Activated CD4-positive, alpha-beta T cell treated with anti-CD3 and anti-CD28 coated beads, Interleukin-10, Interleukin-2, amounts not matched to agents 100 ng/mL and 50 ng/mL, durations not matched to agents 16 hours and 8 hours (primary cell): ENCODE data around the gene ZFP36.
A peak's percentile ranks its signal among the peaks of the same experiment; 100 is the strongest.

Experiments
- DNase-seq: peaks from one replicate; pipeline ENCODE4 v3.0.0-alpha.2; 2020

Gene ZFP36

DNA sequence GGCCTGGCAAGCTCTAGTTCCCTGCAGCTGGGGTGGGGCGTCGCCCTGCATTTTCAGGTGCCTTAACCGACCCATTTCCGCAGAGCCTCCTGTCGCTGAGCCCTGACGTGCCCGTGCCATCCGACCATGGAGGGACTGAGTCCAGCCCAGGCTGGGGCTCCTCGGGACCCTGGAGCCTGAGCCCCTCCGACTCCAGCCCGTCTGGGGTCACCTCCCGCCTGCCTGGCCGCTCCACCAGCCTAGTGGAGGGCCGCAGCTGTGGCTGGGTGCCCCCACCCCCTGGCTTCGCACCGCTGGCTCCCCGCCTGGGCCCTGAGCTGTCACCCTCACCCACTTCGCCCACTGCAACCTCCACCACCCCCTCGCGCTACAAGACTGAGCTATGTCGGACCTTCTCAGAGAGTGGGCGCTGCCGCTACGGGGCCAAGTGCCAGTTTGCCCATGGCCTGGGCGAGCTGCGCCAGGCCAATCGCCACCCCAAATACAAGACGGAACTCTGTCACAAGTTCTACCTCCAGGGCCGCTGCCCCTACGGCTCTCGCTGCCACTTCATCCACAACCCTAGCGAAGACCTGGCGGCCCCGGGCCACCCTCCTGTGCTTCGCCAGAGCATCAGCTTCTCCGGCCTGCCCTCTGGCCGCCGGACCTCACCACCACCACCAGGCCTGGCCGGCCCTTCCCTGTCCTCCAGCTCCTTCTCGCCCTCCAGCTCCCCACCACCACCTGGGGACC lies 1.2 kb downstream of the ZFP36 start:
- peak; percentile 83 for DNase-seq

DNA sequence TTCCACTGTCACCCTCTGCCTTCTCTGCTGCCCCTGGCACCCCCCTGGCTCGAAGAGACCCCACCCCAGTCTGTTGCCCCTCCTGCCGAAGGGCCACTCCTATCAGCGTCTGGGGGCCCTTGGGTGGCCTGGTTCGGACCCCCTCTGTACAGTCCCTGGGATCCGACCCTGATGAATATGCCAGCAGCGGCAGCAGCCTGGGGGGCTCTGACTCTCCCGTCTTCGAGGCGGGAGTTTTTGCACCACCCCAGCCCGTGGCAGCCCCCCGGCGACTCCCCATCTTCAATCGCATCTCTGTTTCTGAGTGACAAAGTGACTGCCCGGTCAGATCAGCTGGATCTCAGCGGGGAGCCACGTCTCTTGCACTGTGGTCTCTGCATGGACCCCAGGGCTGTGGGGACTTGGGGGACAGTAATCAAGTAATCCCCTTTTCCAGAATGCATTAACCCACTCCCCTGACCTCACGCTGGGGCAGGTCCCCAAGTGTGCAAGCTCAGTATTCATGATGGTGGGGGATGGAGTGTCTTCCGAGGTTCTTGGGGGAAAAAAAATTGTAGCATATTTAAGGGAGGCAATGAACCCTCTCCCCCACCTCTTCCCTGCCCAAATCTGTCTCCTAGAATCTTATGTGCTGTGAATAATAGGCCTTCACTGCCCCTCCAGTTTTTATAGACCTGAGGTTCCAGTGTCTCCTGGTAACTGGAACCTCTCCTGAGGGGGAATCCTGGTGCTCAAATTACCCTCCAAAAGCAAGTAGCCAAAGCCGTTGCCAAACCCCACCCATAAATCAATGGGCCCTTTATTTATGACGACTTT lies 2.0 kb downstream of the ZFP36 start:
- DNase-seq = peak; percentile 26

GRCh38 chr19:39409208-39410016 lies 2.8 kb downstream of the ZFP36 start:
- DNase-seq = peak; percentile 87

DNA sequence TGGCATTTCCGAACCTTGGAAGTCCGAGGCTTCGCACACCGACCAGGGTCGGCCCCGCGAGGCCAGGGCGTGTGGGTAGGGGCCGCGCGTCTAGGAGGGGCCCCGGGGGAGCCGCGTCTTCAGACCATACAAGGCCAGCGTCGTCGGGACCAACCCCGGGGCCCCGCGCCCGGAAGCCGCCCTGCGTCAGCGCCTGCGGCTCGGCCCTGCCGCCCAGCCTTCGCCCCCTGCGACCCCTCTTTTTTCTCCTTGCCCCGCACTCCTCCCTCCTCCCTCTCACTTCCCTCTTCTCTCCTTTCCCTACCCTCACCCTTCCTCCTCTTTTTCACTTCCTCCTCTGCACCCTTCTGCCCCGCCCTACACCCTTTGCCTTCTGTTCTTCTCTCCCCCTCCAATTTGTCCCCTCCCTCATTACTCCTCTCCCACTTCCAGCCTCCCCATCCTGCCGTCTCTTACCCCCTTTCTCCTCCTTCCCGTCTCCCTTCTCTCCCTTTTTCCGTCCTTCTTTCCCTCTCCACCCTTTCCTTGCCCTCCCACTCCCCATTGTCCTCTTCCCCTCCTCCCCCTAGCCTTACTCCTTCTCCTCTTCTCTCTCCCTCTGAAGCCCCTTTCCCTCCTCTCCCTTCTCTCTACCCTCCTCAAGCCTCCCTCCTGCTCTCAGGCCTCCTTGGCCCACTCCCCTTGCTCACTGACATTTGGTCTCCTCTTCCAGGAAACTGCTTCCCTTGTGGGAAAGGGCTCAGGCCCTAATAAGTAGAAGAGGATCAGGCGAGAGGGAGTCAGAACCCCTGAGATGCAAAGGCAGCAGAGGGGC lies 3.6 kb downstream of the ZFP36 start:
- DNase-seq = peak; percentile 72

GRCh38 chr19:39410831-39411080 lies 4.1 kb downstream of the ZFP36 start:
- DNase-seq = no peak

- DNase-seq = no peak
Measured at GRCh38 chr19:39411081-39411831, 4.6 kb downstream of the ZFP36 start.

- DNase-seq = peak; percentile 93
Measured at GRCh38 chr19:39411832-39412099, 5.1 kb downstream of the ZFP36 start.

- DNase-seq = peak; percentile 99
Measured at GRCh38 chr19:39412100-39412866, 5.6 kb downstream of the ZFP36 start, which contains the start of gene PLEKHG2. Gene PLEKHG2 (plus strand): TSS chr19:39412669. CDS start chr19:39414087, 1,418 bp downstream.

- DNase-seq = no peak
Measured at GRCh38 chr19:39412867-39413271, 6.2 kb downstream of the ZFP36 start.

- DNase-seq = no peak
Measured at GRCh38 chr19:39413272-39413910, 6.7 kb downstream of the ZFP36 start.

DNA sequence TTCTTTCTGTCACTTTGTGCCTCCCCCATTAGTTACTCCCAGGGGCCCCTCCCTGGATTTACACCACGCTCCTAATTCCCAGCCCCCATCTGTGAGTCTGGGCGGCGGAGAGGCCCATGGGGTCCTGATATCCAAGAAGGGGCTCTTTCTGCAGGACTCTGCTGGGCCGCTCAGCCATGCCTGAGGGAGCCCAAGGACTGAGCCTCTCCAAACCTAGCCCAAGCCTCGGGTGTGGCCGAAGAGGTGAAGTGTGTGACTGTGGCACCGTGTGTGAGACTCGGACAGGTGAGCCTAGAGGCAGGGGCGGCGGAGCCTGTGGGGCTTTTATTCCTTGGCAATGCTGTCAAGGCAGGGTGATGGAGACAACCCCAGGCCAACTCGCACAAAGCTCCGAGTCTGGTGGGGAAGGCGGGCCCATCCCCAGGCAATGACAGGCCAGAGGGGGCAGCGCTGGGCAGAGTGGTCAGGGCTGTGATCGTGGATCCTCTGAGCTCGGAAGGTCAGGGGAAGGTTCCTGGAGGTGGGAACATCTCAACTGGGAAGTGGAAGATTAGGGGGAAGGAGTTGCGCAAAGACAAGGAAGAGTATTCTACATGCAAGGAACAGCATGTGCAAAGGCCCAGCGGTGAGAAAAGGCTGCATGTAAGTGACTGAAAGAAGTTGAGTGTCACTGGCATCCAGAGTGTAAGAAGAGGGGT lies 7.4 kb downstream of the ZFP36 start:
- no peak for DNase-seq

DNA sequence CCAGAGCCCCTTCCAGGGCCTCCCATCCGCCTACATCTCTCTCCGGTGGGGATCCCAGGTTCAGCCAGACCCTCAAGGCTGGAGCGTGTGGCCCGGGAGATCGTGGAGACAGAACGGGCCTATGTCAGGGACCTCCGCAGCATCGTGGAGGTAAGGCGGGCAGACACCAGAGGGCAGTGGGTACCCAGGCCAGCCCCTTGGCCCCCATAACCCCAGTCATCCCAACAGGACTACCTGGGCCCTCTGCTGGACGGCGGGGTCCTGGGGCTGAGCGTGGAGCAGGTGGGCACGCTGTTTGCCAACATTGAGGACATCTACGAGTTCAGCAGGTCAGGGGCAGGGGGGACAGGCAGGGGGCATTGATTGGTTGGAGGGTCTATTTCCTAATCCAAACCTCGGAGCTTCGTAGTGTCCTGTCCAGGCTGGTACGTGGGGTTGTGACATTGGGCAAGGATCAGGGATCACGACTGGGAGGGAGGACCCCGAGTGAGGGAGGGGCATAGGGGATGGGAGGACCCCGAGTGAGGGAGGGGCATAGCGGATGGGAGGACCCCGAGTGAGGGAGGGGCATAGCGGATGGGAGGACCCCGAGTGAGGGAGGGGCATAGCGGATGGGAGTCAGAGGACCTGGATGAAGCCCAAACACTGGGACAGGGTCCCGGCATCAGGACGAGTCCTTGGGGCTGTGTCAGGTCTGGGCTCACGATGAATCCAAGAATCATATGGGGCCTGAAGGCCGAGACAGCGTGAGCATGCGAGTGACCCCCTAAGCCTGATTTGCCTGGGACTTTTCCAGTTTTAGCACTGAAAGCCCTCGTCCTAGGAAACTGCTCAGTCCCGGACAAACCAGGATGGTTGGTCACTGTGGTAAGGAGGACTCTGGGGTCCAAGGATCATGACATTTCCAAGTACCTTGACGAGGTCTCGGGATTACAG lies 8.7 kb downstream of the ZFP36 start:
- DNase-seq = no peak

DNA sequence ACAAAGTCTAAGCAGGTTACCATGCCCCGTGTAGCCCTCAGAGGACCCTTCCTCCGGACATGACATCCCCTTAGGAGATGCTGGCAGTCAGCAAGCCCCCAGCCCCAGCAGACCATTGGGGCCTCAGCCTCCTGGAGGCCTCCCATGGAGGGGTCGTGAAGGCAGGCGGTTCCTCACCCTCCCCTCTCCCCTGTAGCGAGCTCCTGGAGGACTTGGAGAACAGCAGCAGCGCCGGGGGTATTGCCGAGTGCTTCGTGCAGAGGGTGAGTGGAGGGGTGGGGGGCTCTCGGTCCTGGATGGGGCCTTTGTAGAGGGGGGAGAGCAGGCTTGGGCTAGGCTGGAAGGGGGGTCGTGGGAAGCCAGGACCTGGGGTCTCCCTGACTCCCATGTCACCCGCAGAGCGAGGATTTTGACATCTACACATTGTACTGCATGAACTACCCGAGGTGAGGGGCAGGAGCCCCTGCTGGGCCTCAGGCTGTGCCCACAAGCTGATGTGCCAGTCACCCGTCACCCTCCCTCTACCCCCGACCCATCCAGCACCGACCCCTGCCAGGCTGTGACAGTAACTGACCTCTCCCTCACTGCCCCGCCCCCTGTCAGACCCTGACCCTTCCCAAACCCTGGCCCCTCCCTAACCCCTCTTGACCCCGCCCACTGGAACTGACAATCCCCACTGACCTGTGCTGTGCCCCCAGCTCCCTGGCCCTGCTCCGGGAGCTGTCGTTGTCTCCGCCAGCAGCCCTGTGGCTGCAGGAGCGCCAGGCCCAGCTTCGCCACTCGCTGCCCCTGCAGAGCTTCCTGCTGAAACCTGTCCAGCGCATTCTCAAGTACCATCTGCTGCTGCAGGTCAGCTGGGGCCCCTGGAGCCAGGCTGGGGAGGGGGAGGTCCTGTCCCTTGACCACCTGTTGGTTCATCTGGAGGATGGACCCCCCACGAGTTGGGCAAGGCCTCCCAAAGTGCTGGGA lies 9.8 kb downstream of the ZFP36 start:
- DNase-seq = no peak

- DNase-seq = no peak
Measured at GRCh38 chr19:39417463-39418181, 11.0 kb downstream of the ZFP36 start.

DNA sequence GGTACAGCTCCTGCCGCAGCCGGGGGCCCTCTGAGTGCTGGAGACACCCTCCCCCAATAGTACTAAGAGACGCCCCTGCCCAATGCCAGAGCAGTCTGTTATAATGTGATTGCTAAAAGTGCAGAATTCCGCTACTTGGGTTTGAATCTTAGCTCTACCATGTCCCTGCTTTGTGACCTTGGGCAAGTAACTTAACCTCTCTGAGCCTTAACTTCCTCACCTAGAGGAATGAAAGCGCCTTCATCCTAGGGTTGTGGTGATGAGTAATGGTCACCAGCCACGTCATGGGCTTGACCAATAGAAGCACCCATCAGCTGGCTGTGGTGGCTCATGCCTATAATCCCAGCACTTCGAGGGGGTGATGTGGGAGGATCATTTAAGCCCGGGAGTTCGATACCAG lies 12.4 kb downstream of the ZFP36 start:
- DNase-seq = no peak

DNA sequence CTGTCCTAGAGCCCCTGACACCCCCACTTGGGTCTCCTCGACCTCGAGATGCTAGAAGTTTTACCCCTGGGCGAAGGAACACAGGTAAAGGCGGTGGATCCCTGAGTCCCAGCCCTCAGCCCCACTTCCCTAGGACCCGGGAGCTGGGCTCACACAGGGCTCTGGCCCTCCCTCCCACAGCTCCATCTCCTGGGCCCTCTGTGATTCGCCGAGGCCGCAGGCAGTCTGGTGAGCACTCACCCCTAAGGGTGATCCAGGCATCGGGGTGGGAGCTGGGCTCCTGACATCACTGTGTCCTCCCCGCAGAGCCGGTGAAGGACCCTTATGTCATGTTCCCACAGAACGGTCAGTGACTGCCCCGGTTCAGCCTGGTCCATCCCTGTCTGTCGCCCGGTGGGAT lies 14.1 kb downstream of the ZFP36 start:
- DNase-seq = no peak

GRCh38 chr19:39422020-39422419 lies 15.4 kb downstream of the ZFP36 start:
- DNase-seq = no peak
